GM21423 (cell line): Measurements from ENCODE around the gene CPPED1.
A peak's percentile ranks its signal among the peaks of the same experiment; 100 is the strongest.

Source experiments
- ATAC-seq: cut with Tn5 transposase; IDR thresholded peaks from one replicate; pipeline ENCODE4 v1.9.1; 2021; ENCODE audit warnings: mild to moderate bottlenecking, moderate library complexity; ENCODE audit not compliant: unreplicated experiment

Gene CPPED1

GRCh38 chr16:12653820-12654392 lies 149.8 kb downstream of the CPPED1 start:
- ATAC-seq: no peak

DNA sequence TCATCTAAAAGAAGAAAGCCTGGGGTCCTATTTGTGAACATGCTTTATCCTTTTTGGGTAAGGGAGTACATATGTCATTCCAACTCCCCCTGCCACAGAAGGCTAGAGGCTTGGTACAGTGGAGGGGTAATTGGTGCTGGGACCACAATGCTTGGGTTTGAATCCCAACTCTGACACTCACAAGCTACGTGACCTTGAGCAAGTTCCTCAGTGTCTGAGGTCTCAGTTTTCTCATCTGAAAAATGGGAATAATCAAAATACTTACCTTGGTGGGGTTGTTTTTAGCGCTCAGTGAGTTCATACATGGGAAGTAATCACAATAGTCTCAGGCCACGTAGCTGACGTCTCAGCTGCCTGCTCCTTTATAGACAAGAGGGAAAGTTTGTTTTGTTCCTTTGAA lies 150.8 kb downstream of the CPPED1 start:
- no peak for ATAC-seq

GRCh38 chr16:12651765-12652512 lies 151.7 kb downstream of the CPPED1 start:
- no peak for ATAC-seq

DNA sequence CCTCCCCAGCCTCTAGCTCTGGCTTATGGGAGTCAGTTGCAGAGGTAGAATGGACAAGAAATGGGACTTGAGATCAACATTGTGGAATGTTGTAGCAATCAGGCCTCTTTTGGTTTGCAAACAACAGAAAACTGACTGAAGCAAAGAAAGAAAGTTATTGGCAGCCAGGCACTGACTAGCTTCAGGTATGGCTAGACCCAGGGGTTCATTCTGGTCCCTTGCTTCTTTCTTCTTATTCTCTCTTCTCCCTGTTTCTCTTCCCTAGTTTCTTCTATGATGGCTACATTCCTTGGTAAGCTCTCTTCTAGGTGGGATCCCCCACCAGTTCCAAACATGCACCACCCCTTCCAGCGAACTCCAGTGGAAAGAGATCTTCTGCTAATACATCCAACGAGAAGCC lies 154.3 kb downstream of the CPPED1 start:
- no peak for ATAC-seq

DNA sequence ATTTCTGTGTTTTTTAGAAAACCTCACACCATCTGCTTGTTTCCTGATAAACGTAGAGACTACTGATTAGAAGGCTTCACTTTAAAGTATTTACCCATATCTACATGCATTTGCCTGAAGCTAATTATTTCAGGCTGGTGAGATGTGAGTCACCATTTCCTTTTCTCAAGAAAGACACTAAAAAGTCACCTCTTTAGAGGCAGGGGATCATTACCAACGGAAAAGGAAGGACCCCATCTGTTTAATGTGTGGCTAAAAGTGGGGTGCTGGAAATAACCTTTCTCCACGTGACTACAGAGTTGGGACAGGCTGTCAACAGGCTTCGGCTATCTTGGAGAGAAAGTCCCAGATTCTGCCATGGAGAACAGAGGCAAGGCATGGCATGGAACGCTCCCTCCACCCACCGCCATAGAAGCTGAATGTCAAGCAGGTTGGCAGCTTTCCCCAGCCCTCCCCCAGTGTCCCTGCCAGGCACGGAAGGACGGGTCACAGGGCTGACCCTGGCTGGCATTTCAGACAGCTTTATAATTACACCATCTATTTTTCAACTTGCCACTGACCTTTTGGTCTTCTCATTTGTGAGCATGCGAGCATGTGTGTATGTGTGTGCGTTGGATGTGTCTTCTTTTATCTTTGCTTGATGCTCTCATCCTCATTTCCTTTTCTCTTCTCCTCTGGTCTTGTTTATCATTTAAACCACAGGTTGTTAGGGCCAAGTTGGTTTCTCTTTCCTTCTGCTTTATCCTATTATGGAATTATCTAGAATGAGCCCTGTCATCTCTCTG lies 157.0 kb downstream of the CPPED1 start:
- ATAC-seq: peak; percentile 47

- ATAC-seq: peak; percentile 16
Measured at GRCh38 chr16:12646098-12646489, 157.6 kb downstream of the CPPED1 start.

- no peak for ATAC-seq
Measured at GRCh38 chr16:12643034-12643455, 160.6 kb downstream of the CPPED1 start.

DNA sequence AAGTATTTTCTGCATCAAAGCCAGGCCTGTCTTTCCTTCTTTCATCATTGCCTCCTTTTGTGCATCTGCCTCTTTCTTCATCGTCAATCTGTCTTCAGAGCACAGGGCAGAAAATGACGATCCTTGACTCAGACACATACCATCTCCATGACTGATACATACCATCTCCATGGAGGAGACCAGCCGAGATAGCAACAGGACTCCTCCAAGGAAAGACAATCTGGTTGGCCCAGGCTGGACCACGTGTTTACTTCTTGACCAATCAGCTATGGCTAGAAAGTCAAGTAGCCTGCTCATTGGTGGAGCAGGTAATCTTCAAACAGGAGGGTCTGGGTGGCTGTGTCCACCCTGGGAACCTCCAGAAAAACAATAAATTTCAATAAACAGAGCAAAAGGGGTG lies 164.6 kb downstream of the CPPED1 start:
- no peak for ATAC-seq

DNA sequence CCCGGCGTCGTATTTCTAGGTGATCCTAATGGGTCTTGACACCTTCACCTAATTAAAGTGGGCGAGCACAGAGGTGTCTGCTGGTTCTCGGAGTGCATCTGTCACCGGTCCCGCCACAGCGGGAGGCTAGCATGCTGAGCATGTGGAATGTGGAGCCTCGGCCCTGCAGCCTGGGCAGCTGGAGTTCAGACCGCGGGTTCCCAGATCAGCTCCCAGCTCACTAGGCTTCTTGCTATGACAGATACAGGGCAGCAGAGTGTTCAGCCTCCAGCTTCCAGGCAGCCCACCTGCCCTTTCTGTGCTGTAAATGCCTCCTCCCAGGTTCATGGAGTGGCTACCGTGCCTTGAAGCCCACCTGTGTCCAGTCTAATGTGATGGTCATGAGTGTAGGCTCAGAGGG lies 166.7 kb downstream of the CPPED1 start:
- ATAC-seq: no peak

- no peak for ATAC-seq
Measured at GRCh38 chr16:12629271-12629670, 174.4 kb downstream of the CPPED1 start.

DNA sequence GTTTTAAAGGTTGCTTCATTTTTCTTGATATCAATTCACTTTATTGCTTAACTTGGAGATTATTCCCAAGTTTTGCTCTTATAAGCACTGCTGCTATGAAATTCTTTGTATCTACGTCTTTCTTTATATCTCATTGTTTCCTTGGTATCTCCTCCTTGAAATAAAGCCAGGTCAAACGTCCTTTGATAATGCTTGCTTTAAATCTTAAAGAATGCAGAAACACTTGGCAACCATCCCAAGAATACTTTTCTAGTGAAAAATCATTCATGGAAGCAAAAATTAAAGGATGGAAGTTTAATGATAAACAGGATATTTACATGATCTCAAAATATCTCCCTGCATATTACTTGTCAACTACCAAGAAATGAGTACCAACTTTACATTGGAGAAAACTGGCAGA lies 175.2 kb downstream of the CPPED1 start:
- ATAC-seq: no peak

GRCh38 chr16:12627394-12627793 lies 176.3 kb downstream of the CPPED1 start:
- no peak for ATAC-seq

- no peak for ATAC-seq
Measured at GRCh38 chr16:12626411-12626810, 177.3 kb downstream of the CPPED1 start.

DNA sequence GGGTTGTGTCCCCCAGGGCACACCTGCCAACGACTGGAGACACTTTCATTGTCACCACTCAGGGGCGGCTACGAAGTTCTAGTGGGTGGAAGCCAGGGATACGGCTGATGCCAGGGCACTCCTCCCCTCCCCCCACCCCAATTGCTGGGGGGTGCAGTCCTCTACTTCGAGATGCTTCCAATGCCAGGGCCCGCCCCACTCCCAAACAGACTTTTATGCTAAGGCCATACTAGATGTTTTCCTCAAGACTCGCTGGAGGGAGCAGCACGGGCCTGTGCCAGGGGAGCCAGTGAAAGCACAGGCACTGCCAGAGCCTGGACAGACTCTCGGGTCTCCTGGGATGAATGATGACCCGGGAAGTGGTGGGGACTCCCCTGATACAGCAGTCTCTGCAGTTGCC lies 178.0 kb downstream of the CPPED1 start:
- no peak for ATAC-seq

GRCh38 chr16:12625068-12625467 lies 178.6 kb downstream of the CPPED1 start:
- no peak for ATAC-seq

DNA sequence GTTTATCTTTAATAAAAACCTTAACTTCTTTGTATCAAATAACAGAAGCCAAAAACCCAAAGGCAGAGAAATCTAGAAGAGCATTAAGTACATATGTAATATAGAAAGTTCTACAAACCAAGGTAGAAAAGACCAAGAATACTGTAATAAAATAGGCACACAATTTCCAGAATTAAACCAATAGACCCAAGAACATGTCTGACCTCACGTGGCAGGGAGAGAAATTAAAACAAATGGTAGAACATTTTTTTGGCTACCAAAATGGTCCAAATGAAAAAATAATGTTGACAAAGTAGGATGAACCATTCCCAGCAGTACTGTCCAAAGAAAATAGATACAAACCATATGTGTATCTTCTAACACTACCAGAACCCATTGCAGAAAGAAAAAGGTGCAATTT lies 183.5 kb downstream of the CPPED1 start:
- ATAC-seq: no peak

DNA sequence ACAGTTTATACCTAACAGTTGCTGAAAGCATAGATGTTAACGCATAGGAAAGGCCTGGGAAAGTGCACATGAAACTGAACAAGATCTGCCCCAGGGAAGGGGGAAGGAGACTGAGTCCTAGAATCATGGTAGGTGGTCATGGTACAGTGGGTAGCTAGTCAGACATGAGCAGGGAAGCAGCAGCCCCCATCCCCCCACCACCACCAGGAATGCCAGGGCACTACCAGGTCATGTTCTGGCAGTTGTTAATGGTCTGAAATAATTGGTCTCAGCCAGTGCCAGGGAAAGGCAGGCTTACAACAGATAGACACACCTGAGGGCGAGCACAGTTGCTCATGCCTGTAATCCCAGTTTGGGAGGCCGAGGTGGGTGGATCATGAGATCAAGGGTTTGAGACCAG lies 185.2 kb downstream of the CPPED1 start:
- no peak for ATAC-seq

DNA sequence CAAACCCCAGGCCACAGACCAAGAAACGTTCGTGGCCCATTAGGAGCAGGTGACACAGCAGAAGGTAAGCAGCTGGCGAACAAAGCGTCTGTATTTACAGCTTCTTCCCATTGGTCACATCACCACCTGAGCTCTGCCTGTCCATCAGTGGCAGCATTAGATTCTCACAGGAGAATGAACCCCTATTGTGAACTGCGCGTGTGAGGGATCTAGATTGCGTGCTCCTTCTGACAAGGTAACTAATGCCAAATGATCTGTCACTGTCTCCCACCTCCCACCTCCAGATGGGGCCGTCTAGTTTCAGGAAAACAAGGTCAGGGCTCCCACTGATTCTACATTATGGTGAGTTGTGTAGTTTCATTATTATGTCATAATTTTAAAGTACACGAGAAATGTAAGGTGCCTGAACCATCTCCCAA lies 186.3 kb downstream of the CPPED1 start:
- no peak for ATAC-seq

DNA sequence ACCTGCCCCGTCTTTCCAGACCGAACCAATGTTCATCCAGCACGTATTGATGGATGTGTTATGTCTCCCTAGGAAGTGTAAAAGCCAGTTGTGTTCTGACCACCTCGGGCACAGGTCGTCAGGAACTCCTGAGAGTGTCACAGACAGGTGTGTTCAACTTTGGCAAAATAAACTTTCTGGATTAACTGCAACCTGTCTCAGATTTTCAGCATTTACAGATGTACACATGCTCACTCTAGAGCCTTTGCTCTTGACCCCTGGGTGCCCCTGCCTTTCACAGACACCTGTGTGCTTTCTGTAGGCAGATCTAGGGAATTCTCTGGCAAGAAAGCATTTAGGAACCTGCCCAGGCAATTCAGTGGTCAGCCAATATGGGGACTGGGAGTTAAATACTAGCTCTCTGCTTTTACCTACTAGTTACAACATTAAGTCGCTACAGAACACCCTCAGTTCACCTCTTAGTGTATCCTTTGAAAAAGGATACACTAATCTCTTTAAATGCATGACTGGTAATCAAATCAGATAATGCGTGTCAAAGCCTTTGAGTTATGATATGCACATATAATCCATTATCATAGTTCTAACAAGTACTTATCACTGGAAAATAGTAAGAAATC lies 188.9 kb downstream of the CPPED1 start:
- ATAC-seq: no peak

DNA sequence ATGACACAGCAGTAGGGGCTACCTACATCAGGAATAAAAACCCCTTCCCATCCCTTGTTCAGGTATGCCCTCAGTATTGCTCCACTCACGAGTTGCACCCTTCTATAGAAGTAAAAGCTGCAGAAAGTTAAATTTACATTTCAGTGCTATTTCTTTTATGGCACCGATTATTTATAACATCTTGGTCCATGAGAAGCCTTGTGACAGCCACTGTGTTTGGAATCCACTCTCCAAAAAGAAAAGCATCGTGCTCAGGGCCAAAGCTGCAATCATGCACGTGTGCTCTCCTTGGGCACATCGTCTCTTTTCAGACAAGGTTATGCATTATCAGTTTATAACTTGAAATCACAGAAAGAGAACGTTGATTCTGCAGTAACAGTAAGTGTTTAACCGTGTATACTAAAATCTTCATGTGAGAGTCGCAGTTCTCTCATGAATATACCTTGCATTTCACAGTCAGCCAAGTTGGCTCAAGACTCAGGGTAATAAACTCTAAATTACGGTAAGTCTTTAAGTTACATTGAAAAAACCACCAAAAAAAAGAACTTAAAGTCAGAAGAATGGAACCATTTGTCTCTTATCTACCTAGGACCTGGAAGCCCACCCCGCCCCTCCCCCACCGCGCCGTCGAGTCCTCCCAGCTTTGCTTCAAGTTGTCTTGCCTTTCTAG lies 189.6 kb downstream of the CPPED1 start:
- no peak for ATAC-seq
